ENCODE results near the gene HS6ST1. TPM values are rescaled to one million over a fixed set of nuclear protein-coding genes. Genes with fewer than 3 reads are reported as not detected.

HS6ST1 gene
- total RNA-seq, 1 experiment from 2014 or later: 22.0 TPM

DNA sequence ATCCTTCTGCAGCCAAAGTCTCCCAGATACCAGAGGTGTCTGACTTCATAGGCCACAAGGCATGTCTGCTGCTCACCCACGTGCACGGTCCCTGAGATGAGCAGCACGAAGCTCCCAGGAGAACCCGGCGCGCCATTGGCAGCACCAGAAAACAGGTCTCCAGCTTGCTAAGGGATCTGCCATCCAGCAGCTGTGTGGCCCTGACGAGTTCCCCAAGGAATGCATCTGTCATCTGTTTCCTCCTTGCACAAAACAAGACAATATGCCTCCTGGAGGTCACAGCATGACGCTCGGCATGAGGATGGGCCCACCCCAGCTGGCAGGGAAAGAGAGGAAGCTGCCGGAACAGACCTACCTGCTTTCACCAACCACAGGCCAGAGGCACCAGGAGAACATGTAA, 29.2 kb downstream of the HS6ST1 start:
- intact Hi-C loops (cut with micrococcal nuclease; ENCODE audit: unreplicated experiment): no loop called here
- ChIA-PET POLR2A (no interaction called here), CTCF (no interaction called here)
- H3K4me1 ChIP-seq (ENCODE audit: control insufficient read depth, insufficient read depth, low read length): no peaks in the 10 kb centered on the region
- H3K36me3 ChIP-seq (ENCODE audit: control insufficient read depth, insufficient read depth, low read length): no peaks in the 10 kb centered on the region
- BruUV-seq (replicated peaks): no TSS peak
- TF ChIP-seq TCF7L2 (IDR thresholded peaks at IDR 0.05; ENCODE audit: low read depth, low read length): no peak
- no peak for TF ChIP-seq REST (IDR thresholded peaks at IDR 0.05; ENCODE audit: insufficient read depth in 1 of 2, low read depth in 2 of 2, low read length in 1 of 2)
- no peak for TF ChIP-seq POLR2AphosphoS5 (IDR thresholded peaks at IDR 0.05; ENCODE audit: low read depth, low read length)
- TF ChIP-seq SIN3A (IDR thresholded peaks at IDR 0.05; ENCODE audit: borderline replicate concordance, insufficient read depth, low read depth, low read length): no peak
- no peak for TF ChIP-seq CTCF (IDR thresholded peaks at IDR 0.05)
- H3K27ac ChIP-seq (ENCODE audit: low read length): no peak overlapping the region
- no peaks in the 10 kb centered on the region for H3K9me3 ChIP-seq (ENCODE audit: control insufficient read depth, insufficient read depth, low read depth, low read length)
- in situ Hi-C loops (cut with HindIII; ENCODE audit: low pct_unique_long_range_greater_than_20kb, low sequenced_read_pairs): no loop called here
- H3K4me3 ChIP-seq (ENCODE audit: low read depth in 2 of 2, low read length in 2 of 2): no peak overlapping the region
- DNase-seq (ENCODE audit: low read depth, low spot score) (no peak), ATAC-seq (no peak)
- no peaks in the 10 kb centered on the region for H3K27me3 ChIP-seq (ENCODE audit: control insufficient read depth, insufficient read depth, low read length)

- BruUV-seq (replicated peaks): no TSS peak
- Histone ChIP-seq H3K27ac (ENCODE audit: low read length) (no peak overlapping the region), H3K4me3 (ENCODE audit: low read depth in 2 of 2, low read length in 2 of 2) (no peak overlapping the region), H3K4me1 (ENCODE audit: control insufficient read depth, insufficient read depth, low read length) (no peaks in the 10 kb centered on the region), H3K9me3 (ENCODE audit: control insufficient read depth, insufficient read depth, low read depth, low read length) (no peaks in the 10 kb centered on the region), H3K27me3 (ENCODE audit: control insufficient read depth, insufficient read depth, low read length) (no peaks in the 10 kb centered on the region), H3K36me3 (ENCODE audit: control insufficient read depth, insufficient read depth, low read length) (no peaks in the 10 kb centered on the region)
- POLR2A ChIA-PET: no interaction called here
- no peak for ATAC-seq
- DNase-seq (ENCODE audit: low read depth, low spot score): no peak
- in situ Hi-C loops (cut with HindIII; ENCODE audit: low pct_unique_long_range_greater_than_20kb, low sequenced_read_pairs): no loop called here
- TF ChIP-seq SIN3A (IDR thresholded peaks at IDR 0.05; ENCODE audit: borderline replicate concordance, insufficient read depth, low read depth, low read length) (no peak), TCF7L2 (IDR thresholded peaks at IDR 0.05; ENCODE audit: low read depth, low read length) (no peak), REST (IDR thresholded peaks at IDR 0.05; ENCODE audit: insufficient read depth in 1 of 2, low read depth in 2 of 2, low read length in 1 of 2) (no peak), CTCF (IDR thresholded peaks at IDR 0.05) (no peak), POLR2AphosphoS5 (IDR thresholded peaks at IDR 0.05; ENCODE audit: low read depth, low read length) (no peak)
- CTCF ChIA-PET: interaction anchor here (0.6 kb wide), 1 partner anchor 1641 kb away, joined by 3 read pairs; no protein-coding TSS in a partner anchor
- intact Hi-C loops (cut with micrococcal nuclease; ENCODE audit: unreplicated experiment): no loop called here
Observed at GRCh38 chr2:128288781-128289180, 29.9 kb downstream of the HS6ST1 start.

All from Panc1 (cell line).